HFF-Myc (cell line): Measurements from ENCODE around the gene TANC1.

Source experiments
- DNase-seq: peaks from one replicate; pipeline ENCODE4 v3.0.0-alpha.2; 2011; ENCODE audit warnings: low read depth; ENCODE audit errors: extremely low read depth
- H3K4me3 ChIP-seq: replicated peaks from 2 replicates; pipeline ENCODE4 v1.5.1; 2011; ENCODE audit warnings: low read depth, mild to moderate bottlenecking, control low read depth, low read length
- TF ChIP-seq, protein P1 (sequence below): IDR thresholded peaks from 2 replicates; pipeline ENCODE4 v1.5.1; 2012; ENCODE audit warnings: mild to moderate bottlenecking, low read depth, low read length, control low read depth; ENCODE audit errors: missing control alignments

The TANC1 gene

GRCh38 chr2:159086826-159087225 lies 118.4 kb downstream of the TANC1 start:
- DNase-seq: no peak
- no peak overlapping the region for H3K4me3 ChIP-seq
- TF ChIP-seq, protein P1, sequence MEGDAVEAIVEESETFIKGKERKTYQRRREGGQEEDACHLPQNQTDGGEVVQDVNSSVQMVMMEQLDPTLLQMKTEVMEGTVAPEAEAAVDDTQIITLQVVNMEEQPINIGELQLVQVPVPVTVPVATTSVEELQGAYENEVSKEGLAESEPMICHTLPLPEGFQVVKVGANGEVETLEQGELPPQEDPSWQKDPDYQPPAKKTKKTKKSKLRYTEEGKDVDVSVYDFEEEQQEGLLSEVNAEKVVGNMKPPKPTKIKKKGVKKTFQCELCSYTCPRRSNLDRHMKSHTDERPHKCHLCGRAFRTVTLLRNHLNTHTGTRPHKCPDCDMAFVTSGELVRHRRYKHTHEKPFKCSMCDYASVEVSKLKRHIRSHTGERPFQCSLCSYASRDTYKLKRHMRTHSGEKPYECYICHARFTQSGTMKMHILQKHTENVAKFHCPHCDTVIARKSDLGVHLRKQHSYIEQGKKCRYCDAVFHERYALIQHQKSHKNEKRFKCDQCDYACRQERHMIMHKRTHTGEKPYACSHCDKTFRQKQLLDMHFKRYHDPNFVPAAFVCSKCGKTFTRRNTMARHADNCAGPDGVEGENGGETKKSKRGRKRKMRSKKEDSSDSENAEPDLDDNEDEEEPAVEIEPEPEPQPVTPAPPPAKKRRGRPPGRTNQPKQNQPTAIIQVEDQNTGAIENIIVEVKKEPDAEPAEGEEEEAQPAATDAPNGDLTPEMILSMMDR: no peak

DNA sequence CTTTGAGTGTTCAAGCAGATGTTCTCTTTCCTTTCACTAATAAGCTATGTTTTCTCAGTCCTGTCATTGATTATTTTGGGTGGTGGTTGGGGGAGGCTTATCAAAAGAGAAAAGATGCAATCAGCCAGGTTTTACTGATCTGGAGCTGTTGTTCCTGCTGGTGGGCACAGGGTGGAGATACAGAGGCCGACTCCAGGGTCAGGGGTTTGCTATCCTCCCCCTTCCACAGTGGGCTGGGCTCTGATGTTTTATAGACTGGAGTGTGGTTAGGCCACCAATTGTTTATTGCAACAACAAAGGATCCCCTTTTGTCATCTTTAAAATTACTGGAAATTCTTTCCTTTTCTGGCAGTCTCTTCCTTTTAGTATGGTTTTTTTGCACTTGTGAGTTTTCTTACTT lies 120.5 kb downstream of the TANC1 start:
- H3K4me3 ChIP-seq: no peak overlapping the region
- TF ChIP-seq, protein P1: no peak
- no peak for DNase-seq

GRCh38 chr2:159089543-159089942 lies 121.1 kb downstream of the TANC1 start:
- TF ChIP-seq, protein P1: no peak
- no peak for DNase-seq

DNA sequence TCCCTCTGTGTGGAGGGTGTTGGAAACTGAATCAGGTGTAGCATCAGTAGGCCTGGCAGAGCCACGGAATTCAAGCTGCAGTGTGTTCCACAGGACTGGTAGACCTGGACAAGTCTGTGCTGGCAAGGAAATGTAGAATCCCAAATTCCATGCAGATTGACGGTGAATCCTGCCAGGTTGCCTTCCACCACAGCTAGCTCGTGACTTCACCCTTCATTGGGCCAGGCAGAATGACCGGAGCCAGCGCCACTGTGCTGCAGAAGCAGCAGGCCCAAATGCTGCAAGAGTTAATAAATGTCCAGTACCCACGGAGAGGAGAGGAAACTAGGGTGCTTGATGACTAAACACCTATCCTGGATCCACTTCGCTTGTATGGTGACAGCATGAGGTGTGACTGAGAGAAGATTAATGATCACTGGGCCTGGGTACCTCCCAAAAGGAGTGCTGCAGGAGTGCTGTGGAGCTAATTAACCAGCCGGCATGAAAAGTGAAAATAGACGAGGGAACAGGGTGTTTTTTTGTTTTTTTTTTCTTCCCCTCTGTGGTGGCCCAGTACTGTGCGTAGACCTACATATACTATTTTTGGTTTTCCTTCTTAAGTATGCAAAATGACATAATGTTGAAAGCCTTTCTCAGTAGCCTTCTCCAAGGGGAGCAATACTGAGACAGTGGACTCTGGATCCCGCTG lies 122.2 kb downstream of the TANC1 start:
- H3K4me3 ChIP-seq: no peak overlapping the region
- TF ChIP-seq, protein P1: no peak
- no peak for DNase-seq

More at GRCh38 chr2:159089543-159089942, 121.1 kb downstream of the TANC1 start:
- H3K4me3 ChIP-seq: no peak overlapping the region

DNA sequence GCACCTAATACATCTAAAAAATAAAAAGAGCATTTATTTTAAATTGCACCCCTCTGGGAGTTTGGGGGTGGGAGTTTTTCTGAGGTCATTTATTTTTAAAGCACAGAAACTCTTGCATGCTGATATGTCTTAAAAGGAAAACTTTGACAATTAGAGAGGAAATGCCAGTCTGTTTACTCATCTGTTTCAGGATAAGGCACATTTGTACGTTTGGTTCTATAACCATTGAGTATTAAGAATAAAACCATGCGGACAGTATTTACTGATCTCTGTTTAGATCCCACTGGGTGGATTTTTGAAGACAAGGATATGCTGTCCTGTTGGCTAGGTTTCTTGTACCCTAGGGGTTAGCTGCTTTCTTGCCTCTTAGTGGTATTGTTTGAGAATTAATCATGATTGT lies 122.9 kb downstream of the TANC1 start:
- no peak overlapping the region for H3K4me3 ChIP-seq
- TF ChIP-seq, protein P1: no peak
- no peak for DNase-seq

GRCh38 chr2:159091976-159092375 lies 123.5 kb downstream of the TANC1 start:
- TF ChIP-seq, protein P1: no peak
- no peak overlapping the region for H3K4me3 ChIP-seq
- no peak for DNase-seq

GRCh38 chr2:159093497-159093896 lies 125.1 kb downstream of the TANC1 start:
- no peak overlapping the region for H3K4me3 ChIP-seq
- TF ChIP-seq, protein P1: no peak

More at GRCh38 chr2:159093497-159093896, 125.1 kb downstream of the TANC1 start:
- DNase-seq: peak; percentile 74
